Stomach (tissue), 4 donors: ENCODE results near the gene KLHL22.

Experiments
- POLR2AphosphoS5 ChIP-seq, 3 donors: sonication (generic); formaldehyde crosslinking; IDR thresholded peaks; one replicate each; pipeline ENCODE4 v1.6.1; 2016; ENCODE audit warnings: antibody characterized with exemption in 3 of 3
- TF ChIP-seq, protein P1 (sequence below), 7 experiments: fragments of 450-650 bp in 4 of 7; fragments of 200-600 bp in 3 of 7; sonication (generic) in 3 of 7; IDR thresholded peaks; one replicate each; pipeline ENCODE4 v1.5.1; 2016 to 2019; ENCODE audit warnings: antibody characterized with exemption in 7 of 7, control low read depth in 2 of 7, mild to moderate bottlenecking in 1 of 7

DNA sequence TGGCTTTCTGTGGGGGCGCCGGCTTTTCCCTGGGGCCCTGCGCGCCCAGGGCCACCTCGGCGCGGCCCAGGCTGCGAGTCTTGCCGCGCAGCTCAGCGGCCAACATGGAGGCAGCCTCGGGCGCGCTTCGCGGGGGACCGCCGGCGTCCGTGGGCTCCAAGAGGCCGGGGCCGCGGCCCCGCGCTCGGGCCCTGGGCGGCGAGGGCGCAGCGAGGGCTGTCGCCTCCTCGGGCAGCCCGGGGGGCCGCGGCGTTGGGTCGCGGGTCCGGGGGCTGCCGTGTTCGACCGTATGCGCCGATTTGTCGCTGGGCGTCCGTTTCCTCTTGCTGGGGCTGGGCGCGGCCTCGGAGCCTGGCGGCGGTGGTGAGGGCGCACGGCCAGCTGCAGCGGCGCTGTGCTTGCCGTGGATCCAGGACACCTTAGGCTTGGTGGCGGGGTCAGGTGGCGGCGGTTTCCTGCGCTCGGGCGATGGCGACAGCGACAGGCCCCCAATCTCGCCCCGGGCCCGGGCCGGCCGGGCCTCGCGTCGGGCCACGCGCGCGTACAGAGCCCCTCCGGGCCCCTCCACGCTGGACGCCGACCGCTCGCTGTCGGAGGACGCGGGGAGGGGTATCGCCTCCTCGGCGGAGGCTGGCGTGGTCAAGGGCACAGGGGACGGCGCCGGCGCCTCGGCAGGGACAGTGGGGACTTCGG, 69.9 kb downstream of the KLHL22 start:
- TF ChIP-seq, protein P1, sequence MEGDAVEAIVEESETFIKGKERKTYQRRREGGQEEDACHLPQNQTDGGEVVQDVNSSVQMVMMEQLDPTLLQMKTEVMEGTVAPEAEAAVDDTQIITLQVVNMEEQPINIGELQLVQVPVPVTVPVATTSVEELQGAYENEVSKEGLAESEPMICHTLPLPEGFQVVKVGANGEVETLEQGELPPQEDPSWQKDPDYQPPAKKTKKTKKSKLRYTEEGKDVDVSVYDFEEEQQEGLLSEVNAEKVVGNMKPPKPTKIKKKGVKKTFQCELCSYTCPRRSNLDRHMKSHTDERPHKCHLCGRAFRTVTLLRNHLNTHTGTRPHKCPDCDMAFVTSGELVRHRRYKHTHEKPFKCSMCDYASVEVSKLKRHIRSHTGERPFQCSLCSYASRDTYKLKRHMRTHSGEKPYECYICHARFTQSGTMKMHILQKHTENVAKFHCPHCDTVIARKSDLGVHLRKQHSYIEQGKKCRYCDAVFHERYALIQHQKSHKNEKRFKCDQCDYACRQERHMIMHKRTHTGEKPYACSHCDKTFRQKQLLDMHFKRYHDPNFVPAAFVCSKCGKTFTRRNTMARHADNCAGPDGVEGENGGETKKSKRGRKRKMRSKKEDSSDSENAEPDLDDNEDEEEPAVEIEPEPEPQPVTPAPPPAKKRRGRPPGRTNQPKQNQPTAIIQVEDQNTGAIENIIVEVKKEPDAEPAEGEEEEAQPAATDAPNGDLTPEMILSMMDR (IDR thresholded peaks at IDR 0.05), result no peak
- TF ChIP-seq POLR2AphosphoS5 (IDR thresholded peaks at IDR 0.05), result no peak
